HepG2 (cell line): ENCODE measurements around the gene RASA3. TPM values are rescaled to one million over a fixed set of nuclear protein-coding genes. Genes with fewer than 3 reads are reported as not detected.

Experiments used
- ATAC-seq: fragments of 200-7000 bp; cut with Tn5 transposase; 3 replicates; pipeline ENCODE4 v1.9.1; 2020; ENCODE audit warnings: mild to moderate bottlenecking, moderate library complexity
- BruUV-seq: library from RNA; stranded (reverse); fragments of 400-500 nt; replicated peaks from 2 replicates; lab custom pipeline; 2021; lab: Mats Ljungman, UMichigan
- CTCF ChIA-PET: fragments of 300-600 bp; formaldehyde crosslinking; extraction: SDS; loops from one replicate; lab custom pipeline; 2021; ENCODE audit warnings: low total read pairs, inconsistent platforms, low intra/inter-chr PET ratio; lab: Yijun Ruan, JAX
- POLR2A ChIA-PET: fragments of 350-600 bp; sonication (Branson Sonifier 250); formaldehyde crosslinking; loops from one replicate; lab custom pipeline; 2020; ENCODE audit warnings: antibody characterized with exemption, inconsistent platforms; lab: Yijun Ruan, JAX
- DNase-seq: peaks from one replicate; pipeline ENCODE4 v3.0.0-alpha.2; 2015; ENCODE audit warnings: low spot score
- FAIRE-seq: peaks from 3 replicates; lab custom pipeline; 2011; peaks lifted over from hg19 to GRCh38; lab: Jason Lieb, UNC
- H2AFZ ChIP-seq: one replicate; pipeline ENCODE4 v1.6.1; 2011; ENCODE audit warnings: low read length, inconsistent platforms
- H3K27ac ChIP-seq: fragments of 300-600 bp; 3 replicates; pipeline ENCODE4 v1.8.0; 2011; ENCODE audit warnings: mixed run types, mild to moderate bottlenecking, mixed read lengths, low read length, inconsistent platforms; ENCODE audit not compliant: insufficient read depth; ENCODE audit errors: extremely low read length
- H3K27me3 ChIP-seq, 2 experiments: fragments of 200-600 bp in 1 of 2; 2 replicates in 1 of 2; 3 replicates in 1 of 2; pipeline versions ENCODE4 v1.6.0 to v1.8.0; 2011; ENCODE audit warnings: low read length in 2 of 2, mild to moderate bottlenecking in 2 of 2, moderate library complexity in 2 of 2, inconsistent platforms in 1 of 2; ENCODE audit not compliant: insufficient read depth in 2 of 2, control insufficient read depth in 1 of 2
- H3K36me3 ChIP-seq, 2 experiments: fragments of 200-600 bp in 1 of 2; replicated peaks in 1 of 2; 2 replicates in 1 of 2; 3 replicates in 1 of 2; pipeline versions ENCODE4 v1.5.1 to v1.8.0; 2011; ENCODE audit warnings: low read length in 2 of 2, inconsistent platforms in 1 of 2; ENCODE audit not compliant: insufficient read depth in 2 of 2, control insufficient read depth in 1 of 2
- H3K4me1 ChIP-seq: 2 replicates; pipeline ENCODE4 v1.5.1; 2012; ENCODE audit warnings: low read length, inconsistent platforms; ENCODE audit not compliant: insufficient read depth
- H3K4me2 ChIP-seq: 2 replicates; pipeline ENCODE4 v1.6.0; 2011; ENCODE audit warnings: low read depth, low read length, inconsistent platforms
- H3K4me3 ChIP-seq, 3 experiments: fragments of 200-600 bp in 1 of 3; sonication (generic), shearing (Covaris generic) in 1 of 3; replicated peaks in 1 of 3; 2 replicates each; pipeline ENCODE4 v1.5.1; 2011 to 2016; ENCODE audit warnings: low read length in 3 of 3, inconsistent platforms in 2 of 3, low read depth in 2 of 3, mild to moderate bottlenecking in 2 of 3, control low read depth in 1 of 3, mixed read lengths in 1 of 3; ENCODE audit not compliant: insufficient read depth in 1 of 3
- H3K79me2 ChIP-seq: one replicate; pipeline ENCODE4 v1.6.1; 2011; ENCODE audit warnings: low read length, inconsistent platforms; ENCODE audit not compliant: insufficient read depth
- H3K9ac ChIP-seq: 2 replicates; pipeline ENCODE4 v1.6.0; 2011; ENCODE audit warnings: mild to moderate bottlenecking, low read depth, low read length, inconsistent platforms; ENCODE audit not compliant: insufficient read depth
- H3K9me3 ChIP-seq: 2 replicates; pipeline ENCODE4 v1.5.1; 2012; ENCODE audit warnings: mild to moderate bottlenecking, low read length
- H4K20me1 ChIP-seq: 2 replicates; pipeline ENCODE4 v1.6.0; 2011; ENCODE audit warnings: inconsistent platforms, mild to moderate bottlenecking, low read length, moderate library complexity; ENCODE audit not compliant: insufficient read depth
- ARHGAP35 ChIP-seq: sonication (generic); formaldehyde crosslinking; IDR thresholded peaks from 2 replicates; pipeline ENCODE4 v1.9.0; 2022; ENCODE audit warnings: mild to moderate bottlenecking, inconsistent platforms, moderate library complexity, missing genetic modification reagents, borderline replicate concordance
- BCL6 ChIP-seq: IDR thresholded peaks from 2 replicates; pipeline ENCODE4 v1.6.1; 2016; ENCODE audit warnings: missing genetic modification reagents, missing compliant biosample characterization
- CENPT ChIP-seq: sonication (generic); formaldehyde crosslinking; IDR thresholded peaks from 2 replicates; pipeline ENCODE4 v1.8.0; 2022; ENCODE audit warnings: low read depth, mild to moderate bottlenecking, moderate library complexity, missing genetic modification reagents
- FOXA1 ChIP-seq, 2 experiments: fragments of 450-650 bp in 1 of 2; sonication (generic) in 1 of 2; formaldehyde crosslinking in 1 of 2; IDR thresholded peaks; 2 replicates each; pipeline versions ENCODE4 v1.4.0 to v1.6.1; 2016 to 2020; ENCODE audit warnings: missing genetic modification reagents in 1 of 2
- GABPA ChIP-seq, 2 experiments: IDR thresholded peaks; 2 replicates each; pipeline ENCODE4 v1.6.1; 2011 to 2016; ENCODE audit warnings: low read depth in 2 of 2, low read length in 1 of 2, missing biosample characterization in 1 of 2, missing genetic modification characterization in 1 of 2
- HMGXB4 ChIP-seq, 2 experiments: sonication (generic) in 1 of 2; formaldehyde crosslinking in 1 of 2; IDR thresholded peaks; 2 replicates each; pipeline versions ENCODE4 v1.4.0 to v1.6.1; 2018 to 2020; ENCODE audit warnings: missing genetic modification reagents in 2 of 2, borderline replicate concordance in 1 of 2, low read depth in 1 of 2, mild to moderate bottlenecking in 1 of 2, missing biosample characterization in 1 of 2
- HNF4A ChIP-seq: sonication (generic); formaldehyde crosslinking; IDR thresholded peaks from 2 replicates; pipeline ENCODE4 v1.4.0; 2020; ENCODE audit warnings: missing genetic modification reagents
- HNRNPH1 ChIP-seq: fragments of 200-400 bp; formaldehyde crosslinking; optimal IDR thresholded peaks from 2 replicates; pipeline ENCODE3; 2017; ENCODE audit warnings: mild to moderate bottlenecking, low read depth, low read length
- KDM4B ChIP-seq: sonication (generic); formaldehyde crosslinking; IDR thresholded peaks from 2 replicates; pipeline ENCODE4 v1.4.0; 2020; ENCODE audit warnings: missing genetic modification reagents
- MAFK ChIP-seq, 2 experiments: IDR thresholded peaks in 1 of 2; conservative IDR thresholded peaks in 1 of 2; 2 replicates each; pipeline ENCODE4 v1.6.1; 2011; ENCODE audit warnings: improper control_type of control experiment in 2 of 2, low read length in 2 of 2
- NKX3-1 ChIP-seq: sonication (generic); formaldehyde crosslinking; IDR thresholded peaks from 2 replicates; pipeline ENCODE4 v1.5.0; 2020; ENCODE audit warnings: missing genetic modification reagents
- PHF5A ChIP-seq: IDR thresholded peaks from one replicate; pipeline ENCODE4 v1.6.1; 2018; ENCODE audit warnings: low read depth, missing genetic modification reagents; ENCODE audit not compliant: unreplicated experiment
- WIZ ChIP-seq: sonication (generic); formaldehyde crosslinking; IDR thresholded peaks from 2 replicates; pipeline ENCODE4 v1.5.1; 2020; ENCODE audit warnings: mild to moderate bottlenecking, missing genetic modification reagents
- ZKSCAN1 ChIP-seq: fragments of 150-350 bp; IDR thresholded peaks from 2 replicates; pipeline ENCODE4 v1.6.1; 2014; ENCODE audit warnings: low read length
- ZNF124 ChIP-seq: sonication (generic); formaldehyde crosslinking; IDR thresholded peaks from 2 replicates; pipeline ENCODE4 v1.4.0; 2020; ENCODE audit warnings: missing genetic modification reagents
- ZNF614 ChIP-seq: IDR thresholded peaks from 2 replicates; pipeline ENCODE4 v1.6.1; 2018; ENCODE audit warnings: missing biosample characterization, missing genetic modification reagents, inconsistent platforms, borderline replicate concordance
- ZNF788 ChIP-seq: sonication (generic); formaldehyde crosslinking; IDR thresholded peaks from 2 replicates; pipeline ENCODE4 v1.5.0; 2020; ENCODE audit warnings: mild to moderate bottlenecking, missing genetic modification reagents, borderline replicate concordance
- WGBS: methylation state at CpG from one replicate; pipeline ENCODE4 v1.1.6; 2017; ENCODE audit warnings: low lambda C conversion rate; 5-methylcytosine and 5-hydroxymethylcytosine counted together
- in situ Hi-C: cut with HindIII; loops from 2 replicates; pipeline ENCODE4 v1.10.0; 2017; ENCODE audit warnings: low pct_unique_long_range_greater_than_20kb; ENCODE audit not compliant: extremely low pct_ligation_motif_present
- intact Hi-C: fragments of 100-400 bp; cut with micrococcal nuclease; formaldehyde crosslinking; loops from one replicate; pipeline ENCODE4 v1.10.0; 2022; ENCODE audit not compliant: unreplicated experiment
- polyA plus RNA-seq, 8 experiments: library from polyadenylated mRNA; depleted of rRNA in 3 of 8; stranded (reverse) in 7 of 8; unstranded in 1 of 8; fragments of >200 nt; fragmentation: Illumina TruSeq in 4 of 8; extraction: Trizol in 4 of 8; gene quantifications; 2 replicates each; pipeline versions ENCODE4 v1.2.1 to v1.2.3, GENCODE V29; 2011 to 2016; ENCODE audit warnings: low read depth in 4 of 8, missing spikeins in 1 of 8, mixed read lengths in 1 of 8; ENCODE audit not compliant: insufficient read depth in 1 of 8
- total RNA-seq, 5 experiments: library from RNA; depleted of rRNA; stranded (reverse); fragments of >200 nt; fragmentation: Illumina TruSeq; extraction: Trizol; gene quantifications; 2 replicates each; pipeline ENCODE4 v1.2.3, GENCODE V29; 2016; ENCODE audit warnings: low read depth in 1 of 5
- TF ChIP-seq, protein P1 (sequence below): sonication (generic); formaldehyde crosslinking; IDR thresholded peaks from 2 replicates; pipeline ENCODE4 v1.4.0; 2020; ENCODE audit warnings: missing genetic modification reagents
- TF ChIP-seq, protein P2 (sequence below): sonication (generic); formaldehyde crosslinking; IDR thresholded peaks from 2 replicates; pipeline ENCODE4 v1.5.0; 2020; ENCODE audit warnings: missing genetic modification reagents, mild to moderate bottlenecking, borderline replicate concordance

The RASA3 gene
- total and polyA plus RNA-seq, 2 of the 13 experiments (the other 11 are each of a cell fraction or from before 2014, with no cell fraction given), result 0.05 TPM; not detected in 1

GRCh38 chr13:114008964-114009589 lies 123.3 kb downstream of the RASA3 start (continued):
- TF ChIP-seq HMGXB4 (CRISPR knock-in tag; IDR thresholded peaks at IDR 0.05; ENCODE audit: borderline replicate concordance in 1 of 2, low read depth in 1 of 2), result no peak
- TF ChIP-seq MAFK (conservative IDR thresholded peaks at IDR 0.05 in 1 of 2, IDR thresholded peaks at IDR 0.05 in 1 of 2; ENCODE audit: low read length in 2 of 2), result peak; percentile 52 to 61

GRCh38 chr13:114007566-114007965 lies 124.9 kb downstream of the RASA3 start:
- BruUV-seq, result no TSS peak
- no peak for DNase-seq
- Histone ChIP-seq H3K4me2 (no peak overlapping the region), H3K9me3 (no peaks in the 10 kb centered on the region), H3K4me3 (no peak overlapping the region), H2AFZ (no peak overlapping the region), H4K20me1 (no peaks in the 10 kb centered on the region), H3K27ac (no peak overlapping the region), H3K36me3 (no peaks in the 10 kb centered on the region), H3K79me2 (no peaks in the 10 kb centered on the region), H3K27me3 (peaks cover 6 to 28% of the 10 kb centered on the region in 2 experiments; a peak in 3 of 5 replicates), H3K4me1 (no peaks in the 10 kb centered on the region), H3K9ac (no peak overlapping the region)
- 8% methylated on average over 8 of the region's 12 CpGs for WGBS
- FAIRE-seq, result no peak
- intact Hi-C loops (no loop called here), in situ Hi-C loops (no loop called here)
- ChIA-PET POLR2A (no interaction called here), CTCF (no interaction called here)
- ATAC-seq, result no peak
- TF ChIP-seq CENPT (CRISPR knock-in tag), result no peak
- TF ChIP-seq, protein P1, sequence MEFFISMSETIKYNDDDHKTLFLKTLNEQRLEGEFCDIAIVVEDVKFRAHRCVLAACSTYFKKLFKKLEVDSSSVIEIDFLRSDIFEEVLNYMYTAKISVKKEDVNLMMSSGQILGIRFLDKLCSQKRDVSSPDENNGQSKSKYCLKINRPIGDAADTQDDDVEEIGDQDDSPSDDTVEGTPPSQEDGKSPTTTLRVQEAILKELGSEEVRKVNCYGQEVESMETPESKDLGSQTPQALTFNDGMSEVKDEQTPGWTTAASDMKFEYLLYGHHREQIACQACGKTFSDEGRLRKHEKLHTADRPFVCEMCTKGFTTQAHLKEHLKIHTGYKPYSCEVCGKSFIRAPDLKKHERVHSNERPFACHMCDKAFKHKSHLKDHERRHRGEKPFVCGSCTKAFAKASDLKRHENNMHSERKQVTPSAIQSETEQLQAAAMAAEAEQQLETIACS (CRISPR knock-in tag), result no peak
- no peak for TF ChIP-seq GABPA (IDR thresholded peaks at IDR 0.05; ENCODE audit: low read depth, low read length)
- TF ChIP-seq GABPA (CRISPR knock-in tag; IDR thresholded peaks at IDR 0.05; ENCODE audit: low read depth), result no peak
- no peak for TF ChIP-seq FOXA1 (IDR thresholded peaks at IDR 0.05)
- TF ChIP-seq FOXA1 (CRISPR knock-in tag; IDR thresholded peaks at IDR 0.05), result no peak
- no peak for TF ChIP-seq NKX3-1 (CRISPR knock-in tag)
- no peak for TF ChIP-seq BCL6 (CRISPR knock-in tag)
- no peak for TF ChIP-seq ZKSCAN1
- TF ChIP-seq, protein P2, sequence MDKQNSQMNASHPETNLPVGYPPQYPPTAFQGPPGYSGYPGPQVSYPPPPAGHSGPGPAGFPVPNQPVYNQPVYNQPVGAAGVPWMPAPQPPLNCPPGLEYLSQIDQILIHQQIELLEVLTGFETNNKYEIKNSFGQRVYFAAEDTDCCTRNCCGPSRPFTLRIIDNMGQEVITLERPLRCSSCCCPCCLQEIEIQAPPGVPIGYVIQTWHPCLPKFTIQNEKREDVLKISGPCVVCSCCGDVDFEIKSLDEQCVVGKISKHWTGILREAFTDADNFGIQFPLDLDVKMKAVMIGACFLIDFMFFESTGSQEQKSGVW (CRISPR knock-in tag), result no peak
- TF ChIP-seq ZNF788 (CRISPR knock-in tag), result no peak
- no peak for TF ChIP-seq ARHGAP35 (CRISPR knock-in tag)
- no peak for TF ChIP-seq HNF4A (CRISPR knock-in tag)
- TF ChIP-seq ZNF614 (CRISPR knock-in tag), result no peak
- TF ChIP-seq HNRNPH1, result no peak
- TF ChIP-seq ZNF124 (CRISPR knock-in tag), result no peak
- TF ChIP-seq KDM4B (CRISPR knock-in tag), result no peak
- no peak for TF ChIP-seq PHF5A (CRISPR knock-in tag)
- no peak for TF ChIP-seq WIZ (CRISPR knock-in tag)
